BE2C (cell line): Measurements from ENCODE around the gene AKT2.

Experiments
- DNase-seq: peaks from one replicate; pipeline ENCODE4 v3.0.0-alpha.2; 2020
- H3K27me3 ChIP-seq: fragments of 250-450 bp; sonication (Bioruptor Pico); 2 replicates; pipeline ENCODE4 v1.5.1; 2020; ENCODE audit warnings: mild to moderate bottlenecking
- H3K36me3 ChIP-seq: fragments of 250-450 bp; sonication (Bioruptor Pico); 2 replicates; pipeline ENCODE4 v1.5.1; 2020; ENCODE audit warnings: mild to moderate bottlenecking
- H3K4me1 ChIP-seq: fragments of 250-450 bp; sonication (Bioruptor Pico); 2 replicates; pipeline ENCODE4 v1.5.1; 2020
- H3K4me3 ChIP-seq: 2 replicates; pipeline ENCODE4 v1.5.1; 2011; ENCODE audit warnings: low read depth, low read length
- H3K9me3 ChIP-seq: fragments of 250-450 bp; sonication (Bioruptor Pico); 2 replicates; pipeline ENCODE4 v1.5.1; 2020
- CTCF ChIP-seq: IDR thresholded peaks from 2 replicates; pipeline ENCODE4 v1.5.1; 2012; ENCODE audit warnings: mild to moderate bottlenecking, low read depth, low read length

Gene AKT2

GRCh38 chr19:40234429-40235237 lies 50.5 kb downstream of the AKT2 start:
- Histone ChIP-seq H3K36me3 (peaks cover 39% of the 10 kb centered on the region), H3K4me3 (no peak overlapping the region)
- no peak for DNase-seq

GRCh38 chr19:40233811-40234389 lies 51.2 kb downstream of the AKT2 start:
- H3K4me1 ChIP-seq = peaks cover 4% of the 10 kb centered on the region
- H3K4me3 ChIP-seq = no peak overlapping the region
- H3K36me3 ChIP-seq = peaks cover 32% of the 10 kb centered on the region
- no peak for TF ChIP-seq CTCF
- no peaks in the 10 kb centered on the region for H3K9me3 ChIP-seq
- no peaks in the 10 kb centered on the region for H3K27me3 ChIP-seq
- DNase-seq = no peak

More at GRCh38 chr19:40234429-40235237, 50.5 kb downstream of the AKT2 start:
- no peaks in the 10 kb centered on the region for H3K27me3 ChIP-seq
- no peaks in the 10 kb centered on the region for H3K9me3 ChIP-seq
- H3K4me1 ChIP-seq = peaks cover 4% of the 10 kb centered on the region
- TF ChIP-seq CTCF = no peak

GRCh38 chr19:40232949-40233810 lies 52.0 kb downstream of the AKT2 start:
- Histone ChIP-seq H3K27me3 (no peaks in the 10 kb centered on the region), H3K36me3 (peaks cover 26% of the 10 kb centered on the region), H3K4me3 (no peak overlapping the region), H3K4me1 (peaks cover 4% of the 10 kb centered on the region), H3K9me3 (no peaks in the 10 kb centered on the region)
- TF ChIP-seq CTCF = no peak
- DNase-seq = no peak

- Histone ChIP-seq H3K4me3 (no peak overlapping the region), H3K27me3 (peaks cover 6% of the 10 kb centered on the region; the same call in 1 of the 2 replicates), H3K36me3 (peaks cover 19% of the 10 kb centered on the region), H3K9me3 (no peaks in the 10 kb centered on the region), H3K4me1 (peaks cover 4% of the 10 kb centered on the region)
- no peak for TF ChIP-seq CTCF
- DNase-seq = no peak
Measured at GRCh38 chr19:40232479-40232878, 52.7 kb downstream of the AKT2 start.

- peaks cover 13% of the 10 kb centered on the region for H3K36me3 ChIP-seq
- no peak for TF ChIP-seq CTCF
- peaks cover 4% of the 10 kb centered on the region for H3K4me1 ChIP-seq
- peaks cover 8% of the 10 kb centered on the region; the same call in 1 of the 2 replicates for H3K27me3 ChIP-seq
- H3K9me3 ChIP-seq = no peaks in the 10 kb centered on the region
- H3K4me3 ChIP-seq = no peak overlapping the region
- DNase-seq = no peak
Measured at GRCh38 chr19:40231544-40232424, 53.4 kb downstream of the AKT2 start.
